Neuronal stem cell (in vitro differentiated cells): ENCODE data around the gene TPK1.

Experiments used
- DNase-seq: peaks from one replicate; pipeline ENCODE4 v3.0.0-alpha.2; 2013; ENCODE audit warnings: low spot score
- H2AFZ ChIP-seq: one replicate; pipeline ENCODE4 v1.6.1; 2013; ENCODE audit warnings: mild to moderate bottlenecking, low read length, inconsistent platforms
- H2AK5ac ChIP-seq: 2 replicates; pipeline ENCODE4 v1.6.1; 2013; ENCODE audit warnings: low read depth, mild to moderate bottlenecking, inconsistent platforms, low read length, moderate library complexity, mixed read lengths
- H2BK120ac ChIP-seq: 2 replicates; pipeline ENCODE4 v1.6.1; 2013; ENCODE audit warnings: low read depth, mild to moderate bottlenecking, inconsistent platforms, low read length, moderate library complexity, mixed read lengths
- H2BK12ac ChIP-seq: one replicate; pipeline ENCODE4 v1.6.1; 2013; ENCODE audit warnings: low read length, inconsistent platforms
- H2BK15ac ChIP-seq: 2 replicates; pipeline ENCODE4 v1.6.1; 2013; ENCODE audit warnings: mild to moderate bottlenecking, low read length, inconsistent platforms, mixed read lengths
- H2BK5ac ChIP-seq: one replicate; pipeline ENCODE4 v1.6.1; 2013; ENCODE audit warnings: inconsistent platforms, mild to moderate bottlenecking, low read length, moderate library complexity
- H3K14ac ChIP-seq: one replicate; pipeline ENCODE4 v1.6.1; 2013; ENCODE audit warnings: low read length, inconsistent platforms
- H3K18ac ChIP-seq: 2 replicates; pipeline ENCODE4 v1.6.1; 2013; ENCODE audit warnings: low read length, inconsistent platforms
- H3K23ac ChIP-seq: 2 replicates; pipeline ENCODE4 v1.6.1; 2013; ENCODE audit warnings: low read depth, mild to moderate bottlenecking, mixed read lengths, low read length, inconsistent platforms; ENCODE audit not compliant: poor library complexity
- H3K27ac ChIP-seq: replicated peaks from 3 replicates; pipeline ENCODE4 v1.5.1; 2013; ENCODE audit warnings: low read length, inconsistent platforms
- H3K27me3 ChIP-seq, 3 experiments: 2 replicates each; pipeline ENCODE4 v1.6.1; 2013; ENCODE audit warnings: low read length in 3 of 3, mild to moderate bottlenecking in 2 of 3, inconsistent platforms in 1 of 3, low read depth in 1 of 3, mixed read lengths in 1 of 3, moderate library complexity in 1 of 3; ENCODE audit not compliant: control insufficient read depth in 3 of 3, insufficient read depth in 3 of 3
- H3K36me3 ChIP-seq, 2 donors: replicated peaks in 1 of 2; 2 replicates each; pipeline ENCODE4 v1.6.1; 2013; ENCODE audit warnings: low read length in 2 of 2; ENCODE audit not compliant: control insufficient read depth in 2 of 2, insufficient read depth in 2 of 2
- H3K4ac ChIP-seq: 2 replicates; pipeline ENCODE4 v1.6.1; 2013; ENCODE audit warnings: inconsistent platforms, mild to moderate bottlenecking, low read length, moderate library complexity
- H3K4me1 ChIP-seq, 2 donors: 1 replicate in 1 of 2; 2 replicates in 1 of 2; pipeline ENCODE4 v1.6.1; 2013; ENCODE audit warnings: low read length in 2 of 2, low read depth in 1 of 2; ENCODE audit not compliant: control insufficient read depth in 2 of 2, insufficient read depth in 1 of 2
- H3K4me2 ChIP-seq: one replicate; pipeline ENCODE4 v1.6.1; 2013; ENCODE audit warnings: mild to moderate bottlenecking, low read length, inconsistent platforms; ENCODE audit not compliant: insufficient read depth, poor library complexity, severe bottlenecking
- H3K4me3 ChIP-seq, 2 donors: 2 replicates each; pipeline ENCODE4 v1.5.1; 2013; ENCODE audit warnings: low read length in 2 of 2, mild to moderate bottlenecking in 2 of 2, inconsistent platforms in 1 of 2, moderate library complexity in 1 of 2
- H3K79me1 ChIP-seq: one replicate; pipeline ENCODE4 v1.6.1; 2013; ENCODE audit warnings: low read depth, mild to moderate bottlenecking, inconsistent platforms, low read length, moderate library complexity
- H3K9ac ChIP-seq: one replicate; pipeline ENCODE4 v1.6.1; 2013; ENCODE audit warnings: mild to moderate bottlenecking, low read depth, low read length, inconsistent platforms; ENCODE audit not compliant: poor library complexity
- H3K9me3 ChIP-seq, 2 donors: replicated peaks in 1 of 2; 2 replicates each; pipeline versions ENCODE3 to v1.6.1; 2013; ENCODE audit warnings: low read length in 2 of 2, mild to moderate bottlenecking in 2 of 2, inconsistent platforms in 1 of 2, low read depth in 1 of 2, mixed read lengths in 1 of 2, moderate library complexity in 1 of 2; ENCODE audit not compliant: control insufficient read depth in 2 of 2, insufficient read depth in 1 of 2
- H4K8ac ChIP-seq: one replicate; pipeline ENCODE4 v1.6.1; 2013; ENCODE audit warnings: low read depth, mild to moderate bottlenecking, inconsistent platforms, low read length, moderate library complexity
- H4K91ac ChIP-seq: one replicate; pipeline ENCODE4 v1.6.1; 2013; ENCODE audit warnings: low read length, low read depth, mild to moderate bottlenecking, inconsistent platforms; ENCODE audit not compliant: poor library complexity
- WGBS, 2 donors: extraction: QIAGEN DNeasy Blood & Tissue Kit; methylation state at CpG; one replicate each; pipeline ENCODE4 v1.1.7; 2013; ENCODE audit warnings: missing lambda C conversion rate in 2 of 2, mixed read lengths in 1 of 2; ENCODE audit not compliant: insufficient read length in 2 of 2, insufficient replicate concordance in 1 of 2; ENCODE audit errors: extremely low coverage in 2 of 2; 5-methylcytosine and 5-hydroxymethylcytosine counted together

Gene TPK1

GRCh38 chr7:144588559-144589051, 247.2 kb downstream of the TPK1 start:
- no peaks in the 10 kb centered on the region for H3K27me3 ChIP-seq
- H2AK5ac ChIP-seq = no peak overlapping the region
- no peak overlapping the region for H3K23ac ChIP-seq
- H2BK15ac ChIP-seq = no peak overlapping the region
- no peak overlapping the region for H2BK120ac ChIP-seq
- H3K4me2 ChIP-seq = no peak overlapping the region
- H4K91ac ChIP-seq = no peak overlapping the region
- no peaks in the 10 kb centered on the region for H3K9me3 ChIP-seq
- H3K18ac ChIP-seq = no peak overlapping the region
- H3K4ac ChIP-seq = no peak overlapping the region
- DNase-seq = no peak
- H3K14ac ChIP-seq = no peak overlapping the region
- no peaks in the 10 kb centered on the region for H3K36me3 ChIP-seq
- no peak overlapping the region for H3K27ac ChIP-seq
- no CpG with 5 or more reads among the region's 4 CpGs for WGBS, 2 donors
- H2BK12ac ChIP-seq = no peak overlapping the region
- H2BK5ac ChIP-seq = no peak overlapping the region
- H3K79me1 ChIP-seq = no peaks in the 10 kb centered on the region
- H2AFZ ChIP-seq = no peak overlapping the region
- H3K4me3 ChIP-seq = no peak overlapping the region
- H3K9ac ChIP-seq = no peak overlapping the region
- H3K4me1 ChIP-seq = peaks cover 0 to 2% of the 10 kb centered on the region in 2 donors
- no peak overlapping the region for H4K8ac ChIP-seq

GRCh38 chr7:144587701-144588100, 248.2 kb downstream of the TPK1 start:
- Histone ChIP-seq H3K9ac (no peak overlapping the region), H4K91ac (no peak overlapping the region), H3K36me3 (no peaks in the 10 kb centered on the region), H3K4me3 (no peak overlapping the region), H3K4ac (no peak overlapping the region), H3K9me3 (no peaks in the 10 kb centered on the region), H4K8ac (no peak overlapping the region), H3K4me2 (no peak overlapping the region), H2BK120ac (no peak overlapping the region), H2BK5ac (no peak overlapping the region), H3K79me1 (no peaks in the 10 kb centered on the region), H3K4me1 (peaks cover 0 to 2% of the 10 kb centered on the region in 2 donors), H2BK15ac (no peak overlapping the region), H3K14ac (no peak overlapping the region), H3K27ac (no peak overlapping the region), H2BK12ac (no peak overlapping the region), H2AFZ (no peak overlapping the region), H3K18ac (no peak overlapping the region), H2AK5ac (no peak overlapping the region), H3K27me3 (no peaks in the 10 kb centered on the region), H3K23ac (no peak overlapping the region)
- no CpG with 5 or more reads among the region's 1 CpG for WGBS, 2 donors
- DNase-seq = no peak

- no peak overlapping the region for H2BK120ac ChIP-seq
- no peaks in the 10 kb centered on the region for H3K9me3 ChIP-seq
- no CpG with 5 or more reads among the region's 3 CpGs for WGBS, 2 donors
- peaks cover 0 to 3% of the 10 kb centered on the region in 2 donors for H3K4me1 ChIP-seq
- H3K9ac ChIP-seq = no peak overlapping the region
- H2AFZ ChIP-seq = no peak overlapping the region
- no peak overlapping the region for H2BK5ac ChIP-seq
- no peak overlapping the region for H2BK15ac ChIP-seq
- no peak overlapping the region for H3K23ac ChIP-seq
- no peaks in the 10 kb centered on the region for H3K79me1 ChIP-seq
- no peak overlapping the region for H4K8ac ChIP-seq
- H4K91ac ChIP-seq = no peak overlapping the region
- no peak overlapping the region for H3K27ac ChIP-seq
- H3K4me2 ChIP-seq = no peak overlapping the region
- H2AK5ac ChIP-seq = no peak overlapping the region
- H3K14ac ChIP-seq = no peak overlapping the region
- no peak for DNase-seq
- no peaks in the 10 kb centered on the region for H3K36me3 ChIP-seq
- no peak overlapping the region for H3K4ac ChIP-seq
- no peak overlapping the region for H2BK12ac ChIP-seq
- H3K27me3 ChIP-seq = no peaks in the 10 kb centered on the region
- no peak overlapping the region for H3K18ac ChIP-seq
- H3K4me3 ChIP-seq = no peak overlapping the region
These were observed 251.1 kb downstream of the TPK1 start for GRCh38 chr7:144584726-144585125.

- Histone ChIP-seq H3K27me3 (no peaks in the 10 kb centered on the region), H2AFZ (no peak overlapping the region), H3K79me1 (no peaks in the 10 kb centered on the region), H3K27ac (no peak overlapping the region), H2BK120ac (no peak overlapping the region), H3K4me2 (no peak overlapping the region), H3K18ac (no peak overlapping the region), H3K4me1 (peaks cover 0 to 4% of the 10 kb centered on the region in 2 donors), H2AK5ac (no peak overlapping the region), H3K9me3 (no peaks in the 10 kb centered on the region), H3K36me3 (no peaks in the 10 kb centered on the region), H2BK15ac (no peak overlapping the region), H4K8ac (no peak overlapping the region), H2BK5ac (no peak overlapping the region), H4K91ac (no peak overlapping the region), H3K14ac (no peak overlapping the region), H3K4me3 (no peak overlapping the region), H3K9ac (no peak overlapping the region), H2BK12ac (no peak overlapping the region), H3K23ac (no peak overlapping the region), H3K4ac (no peak overlapping the region)
- WGBS, 2 donors = no CpG with 5 or more reads among the region's 1 CpG
- no peak for DNase-seq
These were observed 256.2 kb downstream of the TPK1 start for GRCh38 chr7:144579687-144580086.
